Measurements from ENCODE around the gene ATP13A2. TPM values are rescaled to one million over a fixed set of nuclear protein-coding genes. Genes with fewer than 3 reads are reported as not detected.

The ATP13A2 gene
- total RNA-seq, 1 donor from 2014 or later = 47.6 TPM

GRCh38 chr1:17023573-17023972 is 11.8 kb upstream of the ATP13A2 start:
- no peak overlapping the region for H3K27ac Mint-ChIP-seq
- no peak overlapping the region for H3K4me3 Mint-ChIP-seq (ENCODE audit: low read depth)
- H3K4me1 Mint-ChIP-seq (ENCODE audit: low read depth) = peaks cover 8% of the 10 kb centered on the region
- DNase-seq (ENCODE audit: low spot score) = no peak
- H3K27me3 Mint-ChIP-seq (ENCODE audit: low read depth) = no peaks in the 10 kb centered on the region
- intact Hi-C loops (cut with micrococcal nuclease) = no loop called here
- H3K36me3 Mint-ChIP-seq (ENCODE audit: low read depth) = peaks cover 72% of the 10 kb centered on the region
- no peaks in the 10 kb centered on the region for H3K9me3 Mint-ChIP-seq

DNA sequence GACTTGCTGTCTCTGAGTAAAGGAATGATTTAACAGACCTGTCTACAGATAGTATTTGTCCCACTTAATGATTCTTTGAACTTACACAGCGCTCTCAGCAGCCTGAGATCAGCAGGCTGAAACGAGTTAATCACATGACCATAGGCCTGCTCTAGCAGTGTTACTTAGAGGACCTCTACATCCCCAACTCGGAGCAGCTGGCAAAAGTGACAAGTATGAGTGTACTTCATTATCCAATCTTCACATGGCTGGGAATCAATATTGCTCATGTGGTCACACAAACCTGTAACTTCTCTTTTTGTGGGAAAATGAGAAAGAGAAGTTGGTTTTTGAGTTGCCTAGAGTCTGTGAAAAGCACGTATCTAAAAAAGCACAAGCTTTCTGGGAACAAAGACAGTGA is 11.4 kb upstream of the ATP13A2 start:
- Mint-ChIP-seq H3K4me1 (ENCODE audit: low read depth) (peaks cover 8% of the 10 kb centered on the region), H3K27me3 (ENCODE audit: low read depth) (no peaks in the 10 kb centered on the region), H3K36me3 (ENCODE audit: low read depth) (peaks cover 71% of the 10 kb centered on the region), H3K4me3 (ENCODE audit: low read depth) (no peak overlapping the region), H3K27ac (no peak overlapping the region), H3K9me3 (no peaks in the 10 kb centered on the region)
- intact Hi-C loops (cut with micrococcal nuclease) = no loop called here
- no peak for DNase-seq (ENCODE audit: low spot score)

DNA sequence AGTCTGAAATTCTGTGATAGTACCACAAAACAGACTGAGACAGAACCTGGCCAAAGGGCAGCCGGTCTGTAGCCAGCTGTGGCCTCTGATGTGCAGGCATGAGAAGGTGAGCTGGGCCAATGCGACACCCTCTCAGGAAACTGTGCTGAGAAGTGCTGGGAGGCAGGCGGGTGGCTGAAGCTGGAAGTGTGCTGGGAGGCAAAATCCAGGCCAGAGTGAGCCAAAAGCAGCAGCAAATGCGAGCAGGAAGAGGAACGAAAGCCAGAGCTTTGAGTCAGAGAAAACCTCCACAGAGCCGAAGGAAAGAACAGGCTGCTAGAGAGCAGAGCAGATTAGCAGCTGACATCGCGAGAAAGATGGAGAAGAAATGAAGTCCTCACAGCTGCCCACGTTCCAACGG is 10.2 kb upstream of the ATP13A2 start:
- Mint-ChIP-seq H3K4me1 (ENCODE audit: low read depth) (peaks cover 8% of the 10 kb centered on the region), H3K27me3 (ENCODE audit: low read depth) (no peaks in the 10 kb centered on the region), H3K9me3 (no peaks in the 10 kb centered on the region), H3K36me3 (ENCODE audit: low read depth) (peaks cover 66% of the 10 kb centered on the region), H3K27ac (no peak overlapping the region), H3K4me3 (ENCODE audit: low read depth) (no peak overlapping the region)
- intact Hi-C loops (cut with micrococcal nuclease) = no loop called here
- DNase-seq (ENCODE audit: low spot score) = no peak

- H3K36me3 Mint-ChIP-seq (ENCODE audit: low read depth) = peaks cover 62% of the 10 kb centered on the region
- intact Hi-C loops (cut with micrococcal nuclease) = no loop called here
These were observed 8.8 kb upstream of the ATP13A2 start for GRCh38 chr1:17020502-17020901.

GRCh38 chr1:17018849-17019248 is 7.1 kb upstream of the ATP13A2 start:
- no peak overlapping the region for H3K27ac Mint-ChIP-seq
- H3K27me3 Mint-ChIP-seq (ENCODE audit: low read depth) = no peaks in the 10 kb centered on the region
- H3K9me3 Mint-ChIP-seq = no peaks in the 10 kb centered on the region
- intact Hi-C loops (cut with micrococcal nuclease) = loop anchor here (10.0 kb wide), 1 partner anchor 54 kb away; no protein-coding TSS in a partner anchor
- H3K36me3 Mint-ChIP-seq (ENCODE audit: low read depth) = peaks cover 54% of the 10 kb centered on the region
- DNase-seq (ENCODE audit: low spot score) = no peak
- peaks cover 10% of the 10 kb centered on the region for H3K4me1 Mint-ChIP-seq (ENCODE audit: low read depth)
- H3K4me3 Mint-ChIP-seq (ENCODE audit: low read depth) = no peak overlapping the region

More at GRCh38 chr1:17020502-17020901, 8.8 kb upstream of the ATP13A2 start:
- Mint-ChIP-seq H3K9me3 (no peaks in the 10 kb centered on the region), H3K27me3 (ENCODE audit: low read depth) (no peaks in the 10 kb centered on the region), H3K27ac (no peak overlapping the region), H3K4me1 (ENCODE audit: low read depth) (peaks cover 8% of the 10 kb centered on the region), H3K4me3 (ENCODE audit: low read depth) (no peak overlapping the region)
- DNase-seq (ENCODE audit: low spot score) = no peak

DNA sequence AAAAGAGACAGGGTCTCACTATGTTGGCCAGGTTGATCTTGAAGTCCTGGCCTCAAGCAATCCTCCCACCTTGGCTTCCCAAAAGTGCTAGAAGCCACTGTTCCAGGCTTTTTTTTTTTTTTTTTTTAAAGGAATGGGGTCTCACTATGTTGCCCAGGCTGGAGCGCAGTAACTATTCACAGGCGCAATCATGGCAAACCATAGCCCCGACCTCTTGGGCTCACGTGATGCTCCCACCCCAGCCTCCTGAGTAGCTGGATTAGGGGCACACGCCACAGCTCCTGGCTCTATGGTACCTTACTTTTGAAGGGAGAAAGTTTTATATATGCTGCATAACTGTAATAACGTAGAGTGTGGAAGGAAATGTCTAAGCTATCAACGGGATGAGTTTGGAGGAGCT is 5.7 kb upstream of the ATP13A2 start:
- intact Hi-C loops (cut with micrococcal nuclease) = loop anchor here (10.0 kb wide), 1 partner anchor 53 kb away; no protein-coding TSS in a partner anchor
- no peak overlapping the region for H3K27ac Mint-ChIP-seq
- H3K27me3 Mint-ChIP-seq (ENCODE audit: low read depth) = no peaks in the 10 kb centered on the region
- DNase-seq (ENCODE audit: low spot score) = no peak
- H3K36me3 Mint-ChIP-seq (ENCODE audit: low read depth) = peaks cover 40% of the 10 kb centered on the region
- no peaks in the 10 kb centered on the region for H3K9me3 Mint-ChIP-seq
- no peak overlapping the region for H3K4me3 Mint-ChIP-seq (ENCODE audit: low read depth)
- H3K4me1 Mint-ChIP-seq (ENCODE audit: low read depth) = peaks cover 10% of the 10 kb centered on the region

DNA sequence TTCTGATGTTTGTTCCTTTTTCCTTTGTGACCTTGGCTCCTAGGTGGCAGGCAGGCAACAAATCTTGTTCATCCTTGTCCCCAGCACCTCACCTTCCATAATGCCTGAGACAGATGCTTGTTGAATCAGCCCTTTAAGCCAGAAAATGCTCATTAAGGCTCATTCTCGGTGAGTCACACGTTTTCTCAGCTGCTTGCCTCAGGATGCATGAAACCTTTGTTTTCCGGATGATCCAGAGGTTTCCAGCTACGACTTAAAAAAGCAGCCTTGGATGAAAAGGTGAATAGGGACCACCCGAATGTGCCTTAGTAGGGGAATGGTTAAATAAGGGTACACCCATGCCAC is 4.6 kb upstream of the ATP13A2 start:
- Mint-ChIP-seq H3K27ac (no peak overlapping the region), H3K36me3 (ENCODE audit: low read depth) (peaks cover 33% of the 10 kb centered on the region), H3K27me3 (ENCODE audit: low read depth) (no peaks in the 10 kb centered on the region), H3K4me1 (ENCODE audit: low read depth) (peaks cover 16% of the 10 kb centered on the region), H3K9me3 (no peaks in the 10 kb centered on the region), H3K4me3 (ENCODE audit: low read depth) (no peak overlapping the region)
- intact Hi-C loops (cut with micrococcal nuclease) = loop anchor here (10.0 kb wide), 1 partner anchor 51 kb away; no protein-coding TSS in a partner anchor
- no peak for DNase-seq (ENCODE audit: low spot score)

- no peak overlapping the region for H3K27ac Mint-ChIP-seq
- no peaks in the 10 kb centered on the region for H3K27me3 Mint-ChIP-seq (ENCODE audit: low read depth)
- peaks cover 25% of the 10 kb centered on the region for H3K4me1 Mint-ChIP-seq (ENCODE audit: low read depth)
- H3K36me3 Mint-ChIP-seq (ENCODE audit: low read depth) = peaks cover 22% of the 10 kb centered on the region
- no peak for DNase-seq (ENCODE audit: low spot score)
- no peaks in the 10 kb centered on the region for H3K9me3 Mint-ChIP-seq
- H3K4me3 Mint-ChIP-seq (ENCODE audit: low read depth) = no peak overlapping the region
- intact Hi-C loops (cut with micrococcal nuclease) = loop anchor here (10.0 kb wide), 1 partner anchor 50 kb away; no protein-coding TSS in a partner anchor
These were observed 3.2 kb upstream of the ATP13A2 start for GRCh38 chr1:17014671-17015567.

GRCh38 chr1:17013491-17014320 is 2.0 kb upstream of the ATP13A2 start:
- no peak overlapping the region for H3K4me3 Mint-ChIP-seq (ENCODE audit: low read depth)
- H3K27me3 Mint-ChIP-seq (ENCODE audit: low read depth) = no peaks in the 10 kb centered on the region
- H3K27ac Mint-ChIP-seq = no peak overlapping the region
- H3K36me3 Mint-ChIP-seq (ENCODE audit: low read depth) = peaks cover 9% of the 10 kb centered on the region
- no peak for DNase-seq (ENCODE audit: low spot score)
- H3K4me1 Mint-ChIP-seq (ENCODE audit: low read depth) = peaks cover 17% of the 10 kb centered on the region
- H3K9me3 Mint-ChIP-seq = no peaks in the 10 kb centered on the region
- intact Hi-C loops (cut with micrococcal nuclease) = loop anchor here (10.0 kb wide), 1 partner anchor 49 kb away; no protein-coding TSS in a partner anchor

DNA sequence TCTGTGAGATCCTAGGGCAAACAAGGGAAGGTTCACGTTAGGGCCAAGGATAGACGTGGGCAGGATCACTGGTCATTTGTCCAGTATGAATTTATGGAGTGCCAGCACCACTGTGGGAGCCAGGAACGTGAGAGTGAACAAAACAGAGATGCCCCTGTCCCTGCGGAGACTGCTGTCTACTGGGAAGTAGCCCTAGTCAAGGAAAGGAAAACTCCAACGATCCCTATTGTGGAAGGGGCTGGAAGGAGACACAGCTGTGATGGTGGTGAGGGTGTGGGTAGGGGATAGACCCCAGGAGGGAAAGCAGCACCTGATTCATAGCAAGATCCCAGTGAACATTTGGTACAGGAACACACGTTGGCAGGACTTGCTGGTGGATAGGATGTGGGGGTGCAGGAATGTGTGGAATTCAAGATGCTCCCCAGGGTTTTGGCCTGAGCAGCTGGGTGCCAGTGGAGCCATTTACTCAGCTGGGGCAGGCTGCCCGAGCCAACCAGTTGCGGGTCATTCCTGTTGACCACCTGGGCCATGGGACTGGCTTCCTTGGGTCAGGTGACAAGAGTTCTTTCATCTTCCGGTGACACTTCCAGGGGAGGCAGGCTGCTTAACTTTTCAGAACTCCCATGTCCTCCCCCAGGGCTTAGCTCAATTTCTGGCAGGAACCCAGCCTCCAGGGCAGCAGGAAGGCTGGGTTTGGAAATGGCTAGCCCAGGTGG is 1.2 kb upstream of the ATP13A2 start:
- no peaks in the 10 kb centered on the region for H3K9me3 Mint-ChIP-seq
- no peak overlapping the region for H3K27ac Mint-ChIP-seq
- no peaks in the 10 kb centered on the region for H3K27me3 Mint-ChIP-seq (ENCODE audit: low read depth)
- DNase-seq (ENCODE audit: low spot score) = no peak
- intact Hi-C loops (cut with micrococcal nuclease) = loop anchor here (10.0 kb wide), 1 partner anchor 48 kb away; no protein-coding TSS in a partner anchor
- H3K36me3 Mint-ChIP-seq (ENCODE audit: low read depth) = peaks cover 4% of the 10 kb centered on the region
- no peak overlapping the region for H3K4me3 Mint-ChIP-seq (ENCODE audit: low read depth)
- H3K4me1 Mint-ChIP-seq (ENCODE audit: low read depth) = peaks cover 17% of the 10 kb centered on the region

GRCh38 chr1:17011092-17011438 is 663 bp downstream of the ATP13A2 start:
- H3K4me1 Mint-ChIP-seq (ENCODE audit: low read depth) = peaks cover 17% of the 10 kb centered on the region

DNA sequence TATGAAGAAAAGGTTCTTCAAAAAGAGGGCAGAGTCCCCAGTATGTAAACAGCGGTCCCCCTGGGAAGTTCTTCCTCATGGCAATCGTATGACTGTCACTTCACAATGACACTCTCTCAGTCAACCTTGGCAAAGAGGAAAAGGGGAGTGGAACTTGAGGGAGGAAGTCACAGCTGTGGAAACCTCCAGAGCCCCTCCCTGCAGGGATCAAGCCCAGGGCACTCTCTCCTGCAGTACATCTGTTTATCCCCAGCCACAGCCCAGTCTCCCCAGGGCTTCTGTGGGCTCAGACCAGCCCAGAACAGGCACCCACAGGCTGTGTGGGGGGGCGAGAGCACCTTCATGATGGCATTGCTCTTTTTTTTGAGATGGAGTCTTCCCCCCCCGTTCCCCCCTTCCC is 2.0 kb downstream of the ATP13A2 start:
- Mint-ChIP-seq H3K36me3 (ENCODE audit: low read depth) (no peaks in the 10 kb centered on the region), H3K27ac (no peak overlapping the region), H3K4me3 (ENCODE audit: low read depth) (no peak overlapping the region), H3K4me1 (ENCODE audit: low read depth) (peaks cover 17% of the 10 kb centered on the region), H3K9me3 (no peaks in the 10 kb centered on the region), H3K27me3 (ENCODE audit: low read depth) (no peaks in the 10 kb centered on the region)
- intact Hi-C loops (cut with micrococcal nuclease) = loop anchor here (10.0 kb wide), 1 partner anchor 45 kb away; no protein-coding TSS in a partner anchor
- no peak for DNase-seq (ENCODE audit: low spot score)

More at GRCh38 chr1:17011092-17011438, 663 bp downstream of the ATP13A2 start:
- intact Hi-C loops (cut with micrococcal nuclease) = loop anchor here (1.0 to 10.0 kb wide), 2 partner anchors 43 to 46 kb away; partner anchors contain the start of gene SDHB
- H3K4me3 Mint-ChIP-seq (ENCODE audit: low read depth) = peak overlapping the region; percentile 80
- H3K36me3 Mint-ChIP-seq (ENCODE audit: low read depth) = no peaks in the 10 kb centered on the region
- no peak overlapping the region for H3K27ac Mint-ChIP-seq
- H3K9me3 Mint-ChIP-seq = no peaks in the 10 kb centered on the region
- H3K27me3 Mint-ChIP-seq (ENCODE audit: low read depth) = no peaks in the 10 kb centered on the region
- no peak for DNase-seq (ENCODE audit: low spot score)
